ENCODE measurements around the gene MSL2.
"Not testable (repeated sequence)": the region's sequence is repeated elsewhere in the genome, so short reads cannot be mapped to it uniquely, and the experiment has no call there.

The MSL2 gene

DNA sequence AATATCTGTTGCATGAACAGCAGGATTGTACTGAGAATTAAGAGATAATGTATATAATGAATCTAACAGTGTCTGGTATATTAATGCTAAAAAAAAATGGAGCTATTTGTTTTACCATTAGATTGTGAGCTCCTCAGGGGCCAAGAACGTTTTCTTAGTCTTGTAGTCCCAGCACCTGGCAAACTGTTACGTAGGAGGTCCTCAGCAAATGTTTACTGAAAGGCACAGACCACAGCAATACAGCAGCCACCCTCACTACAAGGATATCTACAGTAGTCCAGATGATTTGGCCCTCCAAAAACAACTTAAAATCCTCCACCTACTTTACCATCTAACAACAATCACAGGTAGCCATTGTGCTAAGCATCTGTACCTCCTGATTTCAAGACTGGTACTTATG is 59.7 kb downstream of the MSL2 start:
- no peak for DNase-seq

DNA sequence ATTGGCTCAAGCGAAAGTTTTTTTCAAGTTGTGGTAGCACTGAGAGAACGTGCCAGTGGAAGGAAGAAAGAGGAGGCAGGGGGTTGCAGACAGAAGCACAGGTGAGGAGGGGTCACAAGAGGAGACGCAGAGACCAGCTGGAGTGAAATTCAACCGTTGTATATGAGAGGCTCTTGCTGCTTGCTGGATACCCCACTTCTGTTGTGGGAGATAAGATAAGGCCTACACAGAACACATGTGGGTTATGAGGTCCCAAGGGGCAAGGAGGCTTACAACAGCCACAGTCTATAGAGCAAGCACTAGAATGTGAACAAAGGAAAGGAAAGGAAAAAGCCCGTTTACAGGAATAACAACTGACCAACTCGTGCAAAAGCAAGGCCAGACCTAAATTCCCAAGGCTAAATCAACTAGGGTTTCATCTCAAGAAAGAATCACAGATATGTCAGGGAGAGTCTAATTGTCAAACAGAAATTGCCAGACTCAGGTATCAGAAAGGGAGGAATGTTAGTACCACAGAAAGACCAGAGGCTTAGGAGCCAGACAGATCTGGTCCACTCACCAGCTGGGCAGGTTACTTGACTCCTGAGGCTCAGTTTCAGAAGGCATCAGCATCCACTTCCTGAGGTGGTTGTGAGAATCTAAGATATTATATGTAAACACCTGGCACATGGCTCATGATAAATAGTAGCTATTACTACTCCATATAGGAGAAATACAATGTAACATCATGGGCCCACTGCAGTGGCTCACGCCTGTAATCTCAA is 60.9 kb downstream of the MSL2 start:
- peak; percentile 95 for DNase-seq

DNA sequence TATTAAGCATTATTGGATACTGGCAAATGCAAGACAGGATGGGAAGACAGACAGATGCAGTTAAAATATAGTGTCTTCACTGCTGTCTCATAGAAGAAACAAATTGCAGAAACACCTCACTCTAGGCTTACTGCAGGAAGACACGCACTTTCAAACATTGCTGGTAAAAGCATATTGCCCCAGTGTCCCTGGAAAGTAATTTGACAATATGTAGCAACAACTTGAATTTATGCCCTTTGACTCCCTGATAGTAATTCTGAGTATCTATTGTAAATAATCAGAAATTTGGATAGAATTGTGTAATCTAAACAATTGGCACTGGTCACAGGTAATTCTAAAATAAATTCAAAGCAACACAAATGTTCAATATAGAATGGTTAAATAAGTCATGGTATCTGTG is 62.0 kb downstream of the MSL2 start:
- no peak for DNase-seq

DNA sequence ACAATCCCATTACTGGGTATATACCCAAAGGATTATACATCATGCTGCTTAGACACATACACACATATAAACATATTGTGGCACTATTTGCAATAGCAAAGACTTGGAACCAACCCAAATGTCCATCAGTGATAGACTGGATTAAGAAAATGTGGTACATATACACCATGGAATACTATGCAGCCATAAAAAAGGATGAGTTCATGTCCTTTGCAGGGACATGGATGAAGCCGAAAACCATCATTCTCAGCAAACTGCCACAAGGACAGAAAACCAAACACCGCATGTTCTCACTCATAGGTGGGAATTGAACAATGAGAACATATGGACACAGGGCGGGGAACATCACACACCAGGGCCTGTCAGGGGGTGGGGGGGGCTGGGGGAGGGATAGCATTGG is 64.5 kb downstream of the MSL2 start:
- DNase-seq = not testable (repeated sequence)

DNA sequence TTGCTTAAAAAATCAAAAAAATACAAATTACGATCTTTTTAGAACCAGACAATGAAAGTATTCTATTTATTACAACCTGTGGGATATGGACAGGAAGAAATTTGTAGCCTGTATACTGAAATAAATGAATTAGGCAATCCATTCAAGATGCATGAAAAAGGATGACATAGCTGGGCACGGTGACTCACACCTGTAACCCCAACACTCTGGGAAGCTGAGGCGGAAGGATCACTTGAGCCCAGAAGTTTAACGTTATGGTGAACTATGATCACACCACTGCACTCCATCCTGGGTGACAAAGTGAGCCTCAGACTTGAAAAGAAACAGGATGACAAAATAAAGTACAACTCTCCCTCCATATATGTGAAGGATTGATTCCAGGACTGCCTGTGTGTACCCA is 74.1 kb downstream of the MSL2 start:
- DNase-seq = no peak

DNA sequence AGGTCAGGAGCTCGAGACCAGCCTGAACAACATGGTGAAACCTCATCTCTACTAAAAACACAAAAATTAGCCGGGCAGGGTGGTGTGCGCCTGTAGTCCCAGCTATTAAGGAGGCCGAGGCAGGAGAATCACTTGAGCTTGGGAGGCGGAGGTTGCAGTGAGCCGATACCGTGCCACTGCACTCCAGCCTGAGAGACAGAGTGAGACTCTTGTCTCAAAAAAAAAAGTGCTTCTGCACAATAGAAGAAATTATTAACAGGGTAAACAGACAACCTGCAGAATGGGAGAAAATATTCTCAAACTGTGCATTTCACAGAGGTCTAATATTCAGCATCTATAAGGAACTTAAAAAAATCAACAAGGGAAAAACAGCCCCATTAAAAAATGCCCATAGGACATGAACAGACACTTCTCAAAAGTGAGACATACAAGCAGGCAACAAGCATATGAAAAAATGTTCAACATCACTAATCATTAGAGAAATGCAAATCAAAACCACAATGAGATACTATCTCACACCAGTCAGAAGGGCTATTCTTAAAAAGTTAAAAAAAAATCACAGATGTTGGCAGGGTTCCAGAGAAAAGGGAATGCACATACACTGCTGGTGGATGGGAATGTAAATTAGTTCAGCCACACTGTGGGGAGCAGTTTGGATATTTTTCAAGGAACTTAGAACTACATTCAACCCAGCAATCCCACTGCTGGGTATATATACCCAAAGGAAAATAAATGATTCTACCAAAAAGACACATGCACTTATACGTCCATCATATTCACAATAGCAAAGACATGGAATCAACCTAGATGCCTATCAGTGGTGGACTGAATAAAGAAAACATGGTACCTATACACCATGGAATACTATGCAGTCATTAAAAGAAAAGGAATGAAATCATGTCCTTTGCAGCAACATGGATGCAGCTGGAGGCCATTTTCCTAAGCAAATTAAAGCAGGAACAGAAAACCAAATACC is 75.5 kb downstream of the MSL2 start:
- no peak for DNase-seq

DNA sequence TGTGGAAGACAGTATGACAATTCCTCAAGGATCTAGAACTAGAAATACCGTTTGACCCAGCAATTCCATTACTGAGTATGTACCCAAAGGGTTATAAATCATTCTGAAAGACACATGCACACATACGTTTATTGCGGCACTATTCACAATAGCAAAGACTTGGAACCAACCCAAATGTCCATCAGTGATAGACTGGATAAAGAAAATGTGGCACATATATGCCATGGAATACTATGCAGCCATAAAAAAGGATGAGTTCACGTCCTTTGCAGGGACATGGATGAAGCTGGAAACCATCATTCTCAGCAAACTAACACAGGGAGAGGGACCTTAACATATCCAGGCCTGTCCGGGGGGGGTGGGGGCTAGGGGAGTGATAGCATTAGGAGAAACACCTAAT is 76.4 kb downstream of the MSL2 start:
- DNase-seq = not testable (repeated sequence)

DNA sequence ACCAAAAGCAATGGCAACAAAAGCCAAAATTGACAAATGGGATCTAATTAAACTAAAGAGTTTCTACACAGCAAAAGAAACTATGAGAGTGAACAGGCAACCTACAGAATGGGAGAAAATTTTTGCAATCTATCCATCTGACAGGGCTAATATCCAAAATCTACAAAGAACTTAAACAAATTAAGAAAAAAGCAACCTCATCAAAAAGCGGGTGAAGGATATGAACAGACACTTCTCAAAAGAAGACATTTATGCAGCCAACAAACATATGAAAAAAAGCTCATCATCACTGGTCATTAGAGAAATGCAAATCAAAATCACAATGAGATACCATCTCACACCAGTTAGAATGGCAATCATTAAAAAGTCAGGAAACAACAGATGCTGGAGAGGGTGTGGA is 76.8 kb downstream of the MSL2 start:
- not testable (repeated sequence) for DNase-seq

DNA sequence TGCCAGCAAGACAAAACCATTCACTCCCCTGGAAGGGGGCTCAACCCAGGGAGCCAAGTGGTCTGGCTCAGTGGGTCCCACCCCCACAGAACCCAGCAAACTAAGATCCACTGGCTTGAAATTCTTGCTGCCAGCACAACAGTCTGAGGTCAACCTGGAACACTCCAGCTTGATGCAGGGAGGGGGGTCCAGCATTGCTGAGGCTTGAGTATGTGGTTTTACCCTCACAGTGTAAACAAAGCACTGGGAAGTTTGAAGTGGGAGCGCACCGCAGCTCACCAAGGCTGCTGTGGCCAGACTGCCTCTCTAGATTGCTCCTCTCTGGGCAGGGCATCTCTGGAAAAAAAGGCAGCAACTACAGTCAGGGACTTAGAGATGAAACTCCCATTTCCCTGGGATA is 81.7 kb downstream of the MSL2 start:
- no peak for DNase-seq

DNA sequence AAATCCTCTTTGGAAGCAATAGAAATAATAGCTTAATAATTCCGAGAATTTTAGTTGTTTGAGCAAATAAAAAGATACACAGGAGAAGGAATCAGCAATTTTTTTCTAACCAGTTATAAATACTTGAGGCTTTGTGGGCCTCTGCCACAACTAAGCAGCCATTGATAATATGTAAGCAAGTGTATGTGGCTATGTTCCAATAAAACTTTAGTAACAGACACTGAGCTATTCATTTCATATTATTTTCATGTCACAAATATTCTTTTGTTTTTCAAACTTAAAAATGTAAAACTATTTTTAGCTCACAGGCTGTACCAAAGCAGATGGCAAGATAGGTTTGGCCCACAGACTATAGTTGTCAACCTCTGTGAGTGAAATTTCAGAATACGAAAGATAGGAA is 85.7 kb downstream of the MSL2 start:
- no peak for DNase-seq

DNA sequence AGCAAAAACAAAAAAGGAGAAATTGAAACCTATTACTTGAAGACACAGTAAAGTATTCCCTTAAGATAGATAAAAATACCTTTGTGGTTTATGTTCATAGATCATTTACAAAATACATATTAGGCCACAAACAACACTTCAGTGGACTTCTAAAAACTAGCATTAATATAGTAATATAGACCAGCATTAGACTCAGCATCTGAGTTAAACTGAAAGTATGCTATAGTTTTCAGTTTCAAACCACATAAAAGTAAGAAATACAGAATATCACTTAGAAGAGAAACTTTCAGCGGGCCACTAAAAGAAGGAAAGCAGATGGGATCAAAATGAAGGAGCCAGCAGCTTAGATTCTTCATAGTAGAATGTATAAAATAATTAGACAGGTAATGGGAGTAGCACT is 86.6 kb downstream of the MSL2 start:
- DNase-seq = no peak

DNA sequence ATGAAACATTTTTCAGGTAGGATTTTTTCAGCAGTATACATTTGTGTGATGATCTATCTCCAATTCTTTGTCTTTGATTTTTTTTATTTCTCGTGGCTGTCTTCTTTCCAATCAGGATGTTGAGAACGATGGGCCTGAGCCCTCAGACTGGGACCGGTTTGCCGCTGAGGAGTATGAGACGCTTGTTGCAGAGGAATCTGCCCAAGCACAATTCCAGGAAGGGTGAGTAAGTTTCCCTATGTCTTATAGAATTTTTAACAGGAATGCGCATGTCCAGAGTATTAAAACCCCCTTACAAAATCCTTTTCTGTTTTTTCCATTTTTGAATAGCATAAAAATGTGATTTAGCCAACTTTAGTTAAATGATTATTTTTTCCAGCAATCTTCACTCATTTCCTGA is 90.0 kb downstream of the MSL2 start:
- DNase-seq = no peak

DNA sequence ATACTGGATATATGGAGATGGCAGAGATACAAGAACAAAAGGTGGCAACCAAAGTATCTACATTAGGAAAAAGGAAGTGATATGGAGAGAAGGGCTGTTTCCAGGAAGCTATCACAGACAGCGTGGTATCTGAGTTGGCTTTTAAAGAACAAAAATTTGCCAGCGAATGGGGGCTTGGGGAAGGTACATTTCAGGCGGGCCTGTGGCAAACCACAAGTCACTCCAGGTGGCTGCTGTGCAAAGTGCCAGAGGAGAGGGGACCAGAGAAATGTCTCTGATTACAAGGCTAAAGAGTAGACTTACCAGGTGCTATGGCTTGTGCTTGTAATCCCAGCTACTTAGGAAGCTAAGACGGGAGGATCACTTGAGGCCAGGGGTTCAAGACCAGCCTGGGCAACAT is 91.1 kb downstream of the MSL2 start:
- peak; percentile 35 for DNase-seq
